Heart left ventricle (tissue), 16 donors: ENCODE measurements around the gene ILDR2. TPM values are rescaled to one million over a fixed set of nuclear protein-coding genes. Genes with fewer than 3 reads are reported as not detected.

Experiments used
- ATAC-seq, 4 donors: fragments of 200-7000 bp; cut with Tn5 transposase; one replicate each; pipeline ENCODE4 v1.9.1; 2020 to 2022; ENCODE audit warnings: moderate library complexity in 4 of 4, mild to moderate bottlenecking in 3 of 4, moderate number of reproducible peaks in 1 of 4
- DNase-seq, 5 donors: peaks; one replicate each; pipeline ENCODE4 v3.0.0-alpha.2; 2020
- H3K27ac ChIP-seq, 12 donors: fragments of 200-600 bp; sonication (generic) in 4 of 12; one replicate each; pipeline versions ENCODE4 v1.5.0 to v1.8.0; 2016 to 2022; ENCODE audit warnings: mild to moderate bottlenecking in 2 of 12
- H3K27me3 ChIP-seq, 9 donors: fragments of 200-600 bp; sonication (generic) in 2 of 9; one replicate each; pipeline versions ENCODE4 v1.5.1 to v1.8.0; 2016 to 2022; ENCODE audit warnings: mild to moderate bottlenecking in 3 of 9
- H3K36me3 ChIP-seq, 9 donors: fragments of 200-600 bp; sonication (generic) in 2 of 9; one replicate each; pipeline versions ENCODE4 v1.5.0 to v1.8.0; 2018 to 2022; ENCODE audit warnings: mild to moderate bottlenecking in 2 of 9
- H3K4me1 ChIP-seq, 12 donors: fragments of 200-600 bp; sonication (generic) in 4 of 12; one replicate each; pipeline versions ENCODE4 v1.5.0 to v1.8.0; 2016 to 2022; ENCODE audit warnings: mild to moderate bottlenecking in 3 of 12
- H3K4me3 ChIP-seq, 12 donors: fragments of 200-600 bp; sonication (generic) in 4 of 12; one replicate each; pipeline versions ENCODE4 v1.5.0 to v1.8.0; 2017 to 2022; ENCODE audit warnings: mild to moderate bottlenecking in 9 of 12, moderate library complexity in 4 of 12
- H3K9me3 ChIP-seq, 12 donors: fragments of 200-600 bp; sonication (generic) in 4 of 12; one replicate each; pipeline versions ENCODE4 v1.5.0 to v1.8.0; 2016 to 2022; ENCODE audit warnings: mild to moderate bottlenecking in 1 of 12
- POLR2A ChIP-seq, 2 donors: fragments of 450-650 bp; IDR thresholded peaks; one replicate each; pipeline ENCODE4 v1.6.1; 2017; ENCODE audit warnings: antibody characterized with exemption in 2 of 2, mild to moderate bottlenecking in 2 of 2, moderate library complexity in 2 of 2
- WGBS, 4 donors: extraction: QIAGEN DNeasy Blood & Tissue Kit in 2 of 4; methylation state at CpG; one replicate each; pipeline versions ENCODE4 v1.1.5 to v1.1.7; 2013 to 2018; 5-methylcytosine and 5-hydroxymethylcytosine counted together
- intact Hi-C, 10 donors: fragments of 100-400 bp; cut with DNase I; formaldehyde crosslinking; loops; one replicate each; pipeline versions ENCODE4 v1.11.1 to v1.14.2; 2022
- polyA plus RNA-seq, 2 donors: library from polyadenylated mRNA; stranded (reverse); fragments of 200-250 nt; gene quantifications; one replicate each; pipeline ENCODE4 v1.2.3, GENCODE V29; 2013
- total RNA-seq, 9 donors: library from RNA; depleted of rRNA in 2 of 9; stranded (reverse); fragments of >200 nt in 2 of 9; fragmentation: NEBNext Ultra II Directional in 3 of 9; extraction: Animal tissue kit (Norgen Biotek cat#: 25700) in 3 of 9; gene quantifications; one replicate each; pipeline versions ENCODE4 v1.1.0 to v1.2.4, GENCODE V29; 2016 to 2023
- TF ChIP-seq, protein P1 (sequence below), 12 donors: fragments of 200-600 bp; sonication (generic) in 4 of 12; IDR thresholded peaks; one replicate each; pipeline versions ENCODE4 v1.5.0 to v1.8.0; 2018 to 2022; ENCODE audit warnings: antibody characterized with exemption in 12 of 12, mild to moderate bottlenecking in 5 of 12
- donor health status: ischemic (EF 13 %, LVEDD 7.1; RV severe dilation, severe dysfunction).
- donor health status: healthy with polysubstance abuse.
- donor health status: DM: no; HTN: yes; CAD: no.
- donor health status: DM: no; HTN: no; CAD: no.
- donor health status: ischemic (EF 25% LVEDD 6.9; RV normal size, moderate dysfunction).
- donor health status: ischemic (EF 25% LVEDD 5.7; RV mildly dilated, moderate dysfunction).
- donor health status: healthy.
- donor health status: DM: yes; HTN: yes; CAD: no.
- donor health status: ischemic (EF 35%, LVEDD 5.7; RV mildly dilated, moderate dysfunction).
- donor health status: nonischemic (EF 11% LVEDD 7.7; RV severe dilation, severe dysfunction).
- donor health status: DM: yes; HTN: yes; CAD: no.
- donor health status: PGD.
- donor health status: ischemic (EF 29% LVEDD 5.4; RV normal size, mild dysfunction).
- donor health status: nonischemic (EF 23%, LVEDD 6.1; RV moderate dilation, normal function).

Gene ILDR2
- total and polyA plus RNA-seq, 11 donors, result 0.84 to 12.4 (median 5.8) TPM

DNA sequence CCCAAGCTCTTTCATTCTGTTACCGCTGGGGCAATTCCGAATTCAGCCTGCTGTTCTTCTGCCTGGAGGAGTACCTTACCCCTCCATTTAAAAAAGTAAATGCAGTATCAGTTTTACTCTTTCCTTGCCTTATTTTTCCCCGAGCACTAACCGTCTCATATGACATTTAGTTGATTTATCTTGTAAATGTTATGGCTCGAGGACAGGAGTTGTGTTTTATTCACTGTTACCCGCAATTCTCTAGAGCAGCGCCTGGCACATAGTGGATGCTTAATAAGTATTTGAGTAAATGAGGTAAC lies 98.9 kb downstream of the ILDR2 start:
- ATAC-seq, result no peak
- peak overlapping the region in 9 of 12 donors; percentile 75 to 100 (median 87) for H3K4me3 ChIP-seq
- H3K9me3 ChIP-seq, result no peaks in the 10 kb centered on the region
- WGBS, 4 donors, result 2 to 4% (median 3%) methylated on average over 7 of the region's 7 CpGs
- peaks cover 0 to 31% (median 17%) of the 10 kb centered on the region in 12 donors for H3K4me1 ChIP-seq
- no peak for DNase-seq
- H3K36me3 ChIP-seq, result no peaks in the 10 kb centered on the region
- H3K27ac ChIP-seq, result peak overlapping the region in 4 of 12 donors; percentile 0 to 96 (median 55)
- TF ChIP-seq POLR2A (IDR thresholded peaks at IDR 0.05), result no peak
- TF ChIP-seq, protein P1, sequence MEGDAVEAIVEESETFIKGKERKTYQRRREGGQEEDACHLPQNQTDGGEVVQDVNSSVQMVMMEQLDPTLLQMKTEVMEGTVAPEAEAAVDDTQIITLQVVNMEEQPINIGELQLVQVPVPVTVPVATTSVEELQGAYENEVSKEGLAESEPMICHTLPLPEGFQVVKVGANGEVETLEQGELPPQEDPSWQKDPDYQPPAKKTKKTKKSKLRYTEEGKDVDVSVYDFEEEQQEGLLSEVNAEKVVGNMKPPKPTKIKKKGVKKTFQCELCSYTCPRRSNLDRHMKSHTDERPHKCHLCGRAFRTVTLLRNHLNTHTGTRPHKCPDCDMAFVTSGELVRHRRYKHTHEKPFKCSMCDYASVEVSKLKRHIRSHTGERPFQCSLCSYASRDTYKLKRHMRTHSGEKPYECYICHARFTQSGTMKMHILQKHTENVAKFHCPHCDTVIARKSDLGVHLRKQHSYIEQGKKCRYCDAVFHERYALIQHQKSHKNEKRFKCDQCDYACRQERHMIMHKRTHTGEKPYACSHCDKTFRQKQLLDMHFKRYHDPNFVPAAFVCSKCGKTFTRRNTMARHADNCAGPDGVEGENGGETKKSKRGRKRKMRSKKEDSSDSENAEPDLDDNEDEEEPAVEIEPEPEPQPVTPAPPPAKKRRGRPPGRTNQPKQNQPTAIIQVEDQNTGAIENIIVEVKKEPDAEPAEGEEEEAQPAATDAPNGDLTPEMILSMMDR (IDR thresholded peaks at IDR 0.05), result peak in 5 of 12 donors; percentile 0 to 34 (median 10)
- intact Hi-C loops, result loop anchor here in 4 of 10 donors (2.0 to 10.0 kb wide), 5 partner anchors 34 to 348 kb away; partner anchors contain the start of genes POGK (in 3 of the 4) and POU2F1 (in 2 of the 4)
- H3K27me3 ChIP-seq, result no peaks in the 10 kb centered on the region

DNA sequence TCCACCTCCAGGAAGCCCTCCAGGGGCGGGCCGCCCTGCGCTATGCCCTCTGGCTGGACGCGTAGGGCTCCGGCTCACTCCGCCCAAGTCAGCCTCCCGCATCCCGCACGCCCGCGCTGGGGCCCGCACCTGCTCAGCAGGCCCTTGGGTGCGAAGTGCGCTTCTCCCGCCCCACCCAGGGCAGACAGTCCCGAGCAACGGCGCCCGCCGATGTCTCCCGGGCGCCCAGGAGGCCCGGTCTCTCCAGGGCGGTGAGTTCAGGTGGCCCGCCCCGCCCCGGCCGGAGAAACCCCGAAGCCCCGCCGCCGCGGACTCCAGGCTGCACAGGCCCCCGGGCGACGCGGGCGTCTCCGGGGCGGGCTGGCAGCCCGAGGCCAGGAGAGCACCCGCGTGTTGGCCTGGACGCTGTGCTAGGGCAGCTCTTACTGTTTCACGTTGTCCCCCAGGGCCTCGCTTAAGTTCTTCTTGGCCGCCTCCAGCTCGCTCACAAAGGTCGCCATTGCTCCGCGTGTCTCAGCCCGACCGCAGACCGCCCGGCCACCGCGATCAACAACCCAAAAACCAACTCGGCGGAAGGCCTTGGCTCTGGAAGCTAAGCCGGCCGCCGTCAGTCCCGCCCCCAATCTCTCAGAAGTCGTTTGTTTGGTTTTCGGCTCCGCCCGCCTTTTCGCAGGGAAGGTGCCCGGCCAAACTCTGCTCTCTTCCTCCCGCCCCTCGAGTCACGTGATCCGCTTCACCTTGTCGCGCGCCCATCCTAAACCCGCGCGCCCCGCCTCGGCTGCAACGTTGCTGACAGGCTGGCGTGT lies 99.4 kb downstream of the ILDR2 start, which contains the start of gene TADA1:
Gene TADA1, minus strand, starts transcription at position 531 of the 806 bp plus-strand sequence. Its CDS starts 31 bp downstream, at position 500.
- Histone ChIP-seq H3K4me1 (peaks cover 0 to 36% (median 18%) of the 10 kb centered on the region in 12 donors), H3K4me3 (peak within 1 kb of the TSS; percentile 75 to 100 (median 86)), H3K9me3 (no peaks in the 10 kb centered on the region), H3K27ac (peak within 1 kb of the TSS; percentile 82 to 96 (median 90)), H3K36me3 (no peaks in the 10 kb centered on the region), H3K27me3 (no peaks in the 10 kb centered on the region)
- WGBS, 4 donors, result 0 to 1% (median 1%) methylated on average over 44 to 84 of the region's 84 CpGs
- peak; percentile 98 to 99 (median 99) for DNase-seq
- TF ChIP-seq, protein P1 (IDR thresholded peaks at IDR 0.05), result peak in 5 of 12 donors; percentile 26 to 47 (median 42)
- TF ChIP-seq POLR2A (IDR thresholded peaks at IDR 0.05), result peak in 1 of 2 donors; percentile 85
- peak; percentile 96 to 98 (median 97) for ATAC-seq
- intact Hi-C loops, result loop anchor here in 4 of 10 donors (2.0 to 10.0 kb wide), 5 partner anchors 34 to 349 kb away; partner anchors contain the start of genes POGK (in 3 of the 4) and POU2F1 (in 2 of the 4)

DNA sequence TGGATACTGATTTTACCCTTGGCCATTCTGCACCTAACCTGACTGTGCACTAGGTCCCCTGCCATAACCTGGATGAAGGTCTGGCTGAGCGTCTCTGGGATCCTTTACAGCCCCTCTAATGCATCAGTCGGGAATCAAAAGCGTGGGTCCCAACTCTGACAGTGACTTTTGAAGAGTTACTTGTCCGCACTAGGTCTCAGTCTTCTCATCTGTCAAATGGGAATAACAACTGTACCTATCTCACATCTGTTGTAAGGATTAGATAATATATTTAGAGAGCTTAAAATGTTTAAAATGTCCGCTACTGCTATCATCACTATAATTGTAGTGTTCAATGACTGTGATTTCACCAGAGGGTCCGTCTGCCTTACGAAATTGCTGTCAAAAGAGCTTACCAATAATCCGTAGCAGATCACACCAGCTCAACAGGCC lies 100.0 kb downstream of the ILDR2 start:
- no peaks in the 10 kb centered on the region for H3K9me3 ChIP-seq
- no peak for DNase-seq
- peak overlapping the region in 11 of 12 donors; percentile 85 to 96 (median 92) for H3K27ac ChIP-seq
- H3K36me3 ChIP-seq, result no peaks in the 10 kb centered on the region
- intact Hi-C loops, result loop anchor here in 3 of 10 donors (5.0 to 10.0 kb wide), 4 partner anchors 33 to 349 kb away; partner anchors contain the start of genes POU2F1 (in 2 of the 3) and POGK (in 1 of the 3)
- no peaks in the 10 kb centered on the region for H3K27me3 ChIP-seq
- peaks cover 0 to 36% (median 20%) of the 10 kb centered on the region in 12 donors for H3K4me1 ChIP-seq
- H3K4me3 ChIP-seq, result peak overlapping the region; percentile 75 to 100 (median 86)
- TF ChIP-seq, protein P1 (IDR thresholded peaks at IDR 0.05), result no peak
- no peak for TF ChIP-seq POLR2A (IDR thresholded peaks at IDR 0.05)
- ATAC-seq, result no peak
- WGBS, 4 donors, result 34 to 46% (median 41%) methylated on average over 8 of the region's 8 CpGs

DNA sequence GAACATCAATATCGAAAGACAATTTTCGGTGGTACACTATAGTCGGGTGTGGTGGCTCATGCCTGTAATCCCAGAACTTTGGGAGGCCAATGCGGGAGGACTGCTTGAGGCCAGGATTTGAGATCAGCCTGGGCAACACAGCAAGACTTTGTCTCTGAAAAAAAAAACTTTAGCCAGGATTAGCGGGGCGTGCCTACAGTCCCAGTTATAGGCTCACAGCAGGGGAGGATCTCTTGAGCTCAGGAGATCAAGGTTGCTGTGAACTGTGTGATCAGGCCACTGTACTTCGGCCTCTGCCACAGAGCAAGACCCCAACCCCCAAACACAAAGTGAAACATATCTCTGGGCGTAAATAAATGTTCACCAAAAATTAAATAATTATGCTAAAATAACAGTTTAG lies 100.9 kb downstream of the ILDR2 start:
- no peaks in the 10 kb centered on the region for H3K36me3 ChIP-seq
- H3K9me3 ChIP-seq, result no peaks in the 10 kb centered on the region
- no peak for DNase-seq
- no peak overlapping the region for H3K27ac ChIP-seq
- H3K27me3 ChIP-seq, result no peaks in the 10 kb centered on the region
- H3K4me1 ChIP-seq, result peaks cover 0 to 40% (median 20%) of the 10 kb centered on the region in 12 donors
- no peak overlapping the region for H3K4me3 ChIP-seq
- WGBS, 4 donors, result 92 to 96% (median 94%) methylated on average over 8 of the region's 8 CpGs
- TF ChIP-seq, protein P1 (IDR thresholded peaks at IDR 0.05), result no peak
- TF ChIP-seq POLR2A (IDR thresholded peaks at IDR 0.05), result no peak
- no peak for ATAC-seq
- intact Hi-C loops, result loop anchor here in 1 of 10 donors (10.0 kb wide), 1 partner anchor 350 kb away; the partner anchor contains the start of gene POU2F1
